Spinal cord (tissue), 10 donors: ENCODE results near the gene FRMPD1. TPM values are rescaled to one million over a fixed set of nuclear protein-coding genes. Genes with fewer than 3 reads are reported as not detected.
"Not testable (repeated sequence)": the region's sequence is repeated elsewhere in the genome, so short reads cannot be mapped to it uniquely, and the experiment has no call there.

Experiments
- DNase-seq, 6 donors: peaks; one replicate each; pipeline versions ENCODE4 v3.0.0 to v3.0.0-alpha.2; 2013 to 2015; ENCODE audit warnings: low spot score in 6 of 6, low read depth in 4 of 6
- H3K27ac ChIP-seq: one replicate; pipeline ENCODE4 v1.5.1; 2013; ENCODE audit warnings: low read depth, low read length, control low read depth
- H3K27me3 ChIP-seq: one replicate; pipeline ENCODE4 v1.6.1; 2013; ENCODE audit warnings: low read length; ENCODE audit not compliant: control insufficient read depth, insufficient read depth
- H3K36me3 ChIP-seq: one replicate; pipeline ENCODE4 v1.6.1; 2013; ENCODE audit warnings: low read length; ENCODE audit not compliant: control insufficient read depth, insufficient read depth
- H3K4me1 ChIP-seq: one replicate; pipeline ENCODE4 v1.6.1; 2013; ENCODE audit warnings: low read length; ENCODE audit not compliant: control insufficient read depth, insufficient read depth
- H3K4me3 ChIP-seq: one replicate; pipeline ENCODE4 v1.5.1; 2013; ENCODE audit warnings: low read depth, low read length, control low read depth
- H3K9me3 ChIP-seq: one replicate; pipeline ENCODE4 v1.6.1; 2013; ENCODE audit warnings: low read length; ENCODE audit not compliant: control insufficient read depth, insufficient read depth
- WGBS: methylation state at CpG from one replicate; pipeline ENCODE4 v1.1.5; 2013; ENCODE audit warnings: missing lambda C conversion rate; ENCODE audit not compliant: insufficient coverage; 5-methylcytosine and 5-hydroxymethylcytosine counted together
- polyA plus RNA-seq, 2 donors: library from polyadenylated mRNA; unstranded; fragments of 120-200 nt; gene quantifications; one replicate each; pipeline ENCODE4 v1.2.1, GENCODE V29; 2013; ENCODE audit not compliant: insufficient read length in 2 of 2
- total RNA-seq, 2 donors: library from RNA; depleted of rRNA in 1 of 2; stranded (reverse); fragments of 120-200 nt in 1 of 2; fragments of >200 nt in 1 of 2; gene quantifications; one replicate each; pipeline versions ENCODE4 v1.2.3 to v1.2.4, GENCODE V29; 2013 to 2014
- donor health status: healthy.

Gene FRMPD1
- total and polyA plus RNA-seq, 4 donors: 2.7 to 8.9 (median 5.8) TPM

GRCh38 chr9:37758747-37759146 lies 108.0 kb downstream of the FRMPD1 start:
- Histone ChIP-seq H3K4me3 (no peak overlapping the region), H3K4me1 (no peaks in the 10 kb centered on the region), H3K36me3 (no peaks in the 10 kb centered on the region), H3K9me3 (no peaks in the 10 kb centered on the region), H3K27ac (no peak overlapping the region), H3K27me3 (no peaks in the 10 kb centered on the region)
- WGBS: 78% methylated on average over 3 of the region's 3 CpGs
- no peak for DNase-seq

- no peak overlapping the region for H3K4me3 ChIP-seq
- no peak for DNase-seq
- no peak overlapping the region for H3K27ac ChIP-seq
- no peaks in the 10 kb centered on the region for H3K9me3 ChIP-seq
- H3K4me1 ChIP-seq: no peaks in the 10 kb centered on the region
- H3K27me3 ChIP-seq: no peaks in the 10 kb centered on the region
- peaks cover 2% of the 10 kb centered on the region for H3K36me3 ChIP-seq
- WGBS: 98% methylated on average over 5 of the region's 7 CpGs
These were observed 109.8 kb downstream of the FRMPD1 start for GRCh38 chr9:37760416-37761161.

- no peak overlapping the region for H3K4me3 ChIP-seq
- peaks cover 2% of the 10 kb centered on the region for H3K36me3 ChIP-seq
- no peak overlapping the region for H3K27ac ChIP-seq
- 74% methylated on average over 2 of the region's 3 CpGs for WGBS
- no peaks in the 10 kb centered on the region for H3K9me3 ChIP-seq
- H3K4me1 ChIP-seq: no peaks in the 10 kb centered on the region
- DNase-seq: no peak
- no peaks in the 10 kb centered on the region for H3K27me3 ChIP-seq
These were observed 110.8 kb downstream of the FRMPD1 start for GRCh38 chr9:37761511-37761910.

GRCh38 chr9:37765263-37765662 lies 114.5 kb downstream of the FRMPD1 start:
- no CpG with 5 or more reads among the region's 6 CpGs for WGBS
- H3K4me1 ChIP-seq: not testable (repeated sequence)

GRCh38 chr9:37769306-37769705 lies 118.6 kb downstream of the FRMPD1 start:
- Histone ChIP-seq H3K4me1 (no peaks in the 10 kb centered on the region), H3K27me3 (no peaks in the 10 kb centered on the region), H3K9me3 (no peaks in the 10 kb centered on the region), H3K4me3 (no peak overlapping the region), H3K27ac (no peak overlapping the region), H3K36me3 (peaks cover 22% of the 10 kb centered on the region)
- WGBS: 91% methylated on average over 4 of the region's 5 CpGs
- no peak for DNase-seq

More at GRCh38 chr9:37765263-37765662, 114.5 kb downstream of the FRMPD1 start:
- not testable (repeated sequence) for H3K27ac ChIP-seq, H3K36me3 ChIP-seq, DNase-seq, H3K27me3 ChIP-seq, H3K4me3 ChIP-seq, H3K9me3 ChIP-seq

GRCh38 chr9:37769995-37770394 lies 119.2 kb downstream of the FRMPD1 start:
- 88% methylated on average over 3 of the region's 3 CpGs for WGBS
- no peak overlapping the region for H3K4me3 ChIP-seq
- no peaks in the 10 kb centered on the region for H3K9me3 ChIP-seq
- no peak for DNase-seq
- peaks cover 20% of the 10 kb centered on the region for H3K36me3 ChIP-seq
- H3K27ac ChIP-seq: no peak overlapping the region
- no peaks in the 10 kb centered on the region for H3K4me1 ChIP-seq
- no peaks in the 10 kb centered on the region for H3K27me3 ChIP-seq

GRCh38 chr9:37775216-37775919 lies 124.6 kb downstream of the FRMPD1 start:
- H3K36me3 ChIP-seq: peaks cover 46% of the 10 kb centered on the region

GRCh38 chr9:37776328-37776727 lies 125.6 kb downstream of the FRMPD1 start:
- 100% methylated on average over 4 of the region's 5 CpGs for WGBS
- peaks cover 45% of the 10 kb centered on the region for H3K36me3 ChIP-seq
- no peak for DNase-seq
- no peaks in the 10 kb centered on the region for H3K27me3 ChIP-seq
- no peaks in the 10 kb centered on the region for H3K4me1 ChIP-seq
- H3K9me3 ChIP-seq: no peaks in the 10 kb centered on the region
- no peak overlapping the region for H3K27ac ChIP-seq
- H3K4me3 ChIP-seq: no peak overlapping the region

More at GRCh38 chr9:37775216-37775919, 124.6 kb downstream of the FRMPD1 start:
- Histone ChIP-seq H3K4me3 (no peak overlapping the region), H3K27me3 (no peaks in the 10 kb centered on the region), H3K9me3 (no peaks in the 10 kb centered on the region), H3K27ac (no peak overlapping the region), H3K4me1 (no peaks in the 10 kb centered on the region)
- no peak for DNase-seq
- WGBS: 92% methylated on average over 1 of the region's 1 CpG

GRCh38 chr9:37778534-37778933 lies 127.8 kb downstream of the FRMPD1 start:
- DNase-seq: no peak
- Histone ChIP-seq H3K27ac (no peak overlapping the region), H3K4me3 (no peak overlapping the region), H3K9me3 (no peaks in the 10 kb centered on the region), H3K27me3 (no peaks in the 10 kb centered on the region), H3K36me3 (peaks cover 40% of the 10 kb centered on the region), H3K4me1 (no peaks in the 10 kb centered on the region)
- 100% methylated on average over 1 of the region's 2 CpGs for WGBS

- H3K27me3 ChIP-seq: peaks cover 4% of the 10 kb centered on the region
- peaks cover 5% of the 10 kb centered on the region for H3K4me1 ChIP-seq
- WGBS: 3% methylated on average over 6 of the region's 6 CpGs
- H3K27ac ChIP-seq: no peak overlapping the region
- H3K9me3 ChIP-seq: no peaks in the 10 kb centered on the region
- peak in 1 of 6 donors; percentile 2 for DNase-seq
- peak overlapping the region; percentile 82 for H3K4me3 ChIP-seq
- H3K36me3 ChIP-seq: peaks cover 16% of the 10 kb centered on the region
These were observed 133.5 kb downstream of the FRMPD1 start for GRCh38 chr9:37784291-37784615.
